HG03159 (cell line): Measurements from ENCODE around the gene PTPRC.

Source experiments
- ATAC-seq: cut with Tn5 transposase; IDR thresholded peaks from one replicate; pipeline ENCODE4 v1.9.1; 2021; ENCODE audit warnings: mild to moderate bottlenecking, moderate library complexity; ENCODE audit not compliant: unreplicated experiment

The PTPRC gene

GRCh38 chr1:198699167-198700015 is 60.6 kb downstream of the PTPRC start:
- no peak for ATAC-seq

- no peak for ATAC-seq
Observed at GRCh38 chr1:198700016-198700392, 61.2 kb downstream of the PTPRC start.

- ATAC-seq: no peak
Observed at GRCh38 chr1:198700396-198700795, 61.6 kb downstream of the PTPRC start.

GRCh38 chr1:198701250-198701649 is 62.4 kb downstream of the PTPRC start:
- no peak for ATAC-seq

- no peak for ATAC-seq
Observed at GRCh38 chr1:198701766-198702539, 63.1 kb downstream of the PTPRC start.

- ATAC-seq: no peak
Observed at GRCh38 chr1:198708761-198709525, 70.1 kb downstream of the PTPRC start.

- ATAC-seq: no peak
Observed at GRCh38 chr1:198711837-198712236, 73.0 kb downstream of the PTPRC start.

GRCh38 chr1:198713081-198713480 is 74.2 kb downstream of the PTPRC start:
- ATAC-seq: no peak

- no peak for ATAC-seq
Observed at GRCh38 chr1:198714271-198714670, 75.4 kb downstream of the PTPRC start.

GRCh38 chr1:198716051-198716450 is 77.2 kb downstream of the PTPRC start:
- ATAC-seq: no peak

GRCh38 chr1:198717510-198717909 is 78.7 kb downstream of the PTPRC start:
- no peak for ATAC-seq

GRCh38 chr1:198723127-198723526 is 84.3 kb downstream of the PTPRC start:
- no peak for ATAC-seq

GRCh38 chr1:198725090-198725489 is 86.2 kb downstream of the PTPRC start:
- no peak for ATAC-seq

GRCh38 chr1:198726455-198726854 is 87.6 kb downstream of the PTPRC start:
- ATAC-seq: no peak

GRCh38 chr1:198729195-198729863 is 90.5 kb downstream of the PTPRC start:
- no peak for ATAC-seq

- ATAC-seq: no peak
Observed at GRCh38 chr1:198730952-198731351, 92.1 kb downstream of the PTPRC start.

GRCh38 chr1:198734323-198735008 is 95.6 kb downstream of the PTPRC start:
- ATAC-seq: peak; percentile 88

GRCh38 chr1:198741744-198742143 is 102.9 kb downstream of the PTPRC start:
- ATAC-seq: no peak

- ATAC-seq: no peak
Observed at GRCh38 chr1:198747127-198747526, 108.3 kb downstream of the PTPRC start.

GRCh38 chr1:198749279-198749678 is 110.4 kb downstream of the PTPRC start:
- no peak for ATAC-seq
